Tibial nerve (tissue), 4 donors: ENCODE measurements around the gene COL1A1. TPM values are rescaled to one million over a fixed set of nuclear protein-coding genes. Genes with fewer than 3 reads are reported as not detected.

Experiments
- DNase-seq, 2 donors: peaks; one replicate each; pipeline ENCODE4 v3.0.0-alpha.2; 2019; ENCODE audit warnings: low spot score in 2 of 2
- H3K27ac ChIP-seq, 4 donors: fragments of 200-600 bp; sonication (generic) in 3 of 4; one replicate each; pipeline ENCODE4 v1.5.1; 2017 to 2019; ENCODE audit warnings: mild to moderate bottlenecking in 1 of 4
- H3K27me3 ChIP-seq, 2 donors: fragments of 200-600 bp; sonication (generic) in 1 of 2; one replicate each; pipeline versions ENCODE4 v1.5.1 to v1.6.0; 2017 to 2019
- H3K36me3 ChIP-seq, 3 donors: fragments of 200-600 bp; sonication (generic); one replicate each; pipeline ENCODE4 v1.5.1; 2018 to 2019
- H3K4me1 ChIP-seq, 4 donors: fragments of 200-600 bp; sonication (generic) in 3 of 4; one replicate each; pipeline ENCODE4 v1.5.1; 2017 to 2019
- H3K4me3 ChIP-seq, 4 donors: fragments of 200-600 bp; sonication (generic) in 3 of 4; one replicate each; pipeline ENCODE4 v1.5.1; 2017 to 2019; ENCODE audit warnings: mild to moderate bottlenecking in 1 of 4, moderate library complexity in 1 of 4
- H3K9me3 ChIP-seq, 4 donors: fragments of 200-600 bp; sonication (generic) in 3 of 4; one replicate each; pipeline ENCODE4 v1.5.1; 2017 to 2019
- CTCF ChIP-seq, 5 experiments: fragments of 200-600 bp in 3 of 5; fragments of 450-650 bp in 2 of 5; sonication (generic) in 3 of 5; IDR thresholded peaks; one replicate each; pipeline ENCODE4 v1.5.1; 2016 to 2019; ENCODE audit warnings: antibody characterized with exemption in 5 of 5, mild to moderate bottlenecking in 3 of 5, moderate library complexity in 2 of 5
- EP300 ChIP-seq, 2 donors: sonication (generic); formaldehyde crosslinking; IDR thresholded peaks; one replicate each; pipeline ENCODE4 v1.6.1; 2017; ENCODE audit warnings: antibody characterized with exemption in 2 of 2, mild to moderate bottlenecking in 1 of 2
- POLR2A ChIP-seq, 2 donors: fragments of 450-650 bp; IDR thresholded peaks; one replicate each; pipeline ENCODE4 v1.6.1; 2017; ENCODE audit warnings: antibody characterized with exemption in 2 of 2, mild to moderate bottlenecking in 2 of 2, moderate library complexity in 2 of 2
- WGBS, 2 donors: methylation state at CpG; one replicate each; pipeline ENCODE4 v1.1.5; 2018; 5-methylcytosine and 5-hydroxymethylcytosine counted together
- total RNA-seq, 4 donors: library from RNA; depleted of rRNA; stranded (reverse); fragments of >200 nt; gene quantifications; one replicate each; pipeline ENCODE4 v1.1.0, GENCODE V29; 2016

COL1A1 gene
- total RNA-seq, 4 donors from 2014 or later, result 31.5 to 185 (median 73.0) TPM

GRCh38 chr17:50214976-50215760 is 13.7 kb upstream of the COL1A1 start:
- TF ChIP-seq EP300 (IDR thresholded peaks at IDR 0.05) (no peak), CTCF (IDR thresholded peaks at IDR 0.05) (no peak), POLR2A (IDR thresholded peaks at IDR 0.05) (no peak)
- Histone ChIP-seq H3K4me1 (peaks cover 0 to 62% (median 36%) of the 10 kb centered on the region in 4 donors), H3K9me3 (no peaks in the 10 kb centered on the region), H3K4me3 (no peak overlapping the region), H3K27ac (peak overlapping the region in 2 of 4 donors; percentile 30 to 51), H3K27me3 (no peaks in the 10 kb centered on the region), H3K36me3 (no peaks in the 10 kb centered on the region)
- no peak for DNase-seq
- 65 to 75% methylated on average over 8 of the region's 8 CpGs for WGBS, 2 donors

GRCh38 chr17:50213026-50214022 is 11.9 kb upstream of the COL1A1 start:
- DNase-seq, result no peak
- WGBS, 2 donors, result 66 to 78% methylated on average over 9 of the region's 9 CpGs
- Histone ChIP-seq H3K4me3 (no peak overlapping the region), H3K27me3 (no peaks in the 10 kb centered on the region), H3K36me3 (no peaks in the 10 kb centered on the region), H3K9me3 (no peaks in the 10 kb centered on the region), H3K4me1 (peaks cover 0 to 62% (median 30%) of the 10 kb centered on the region in 4 donors), H3K27ac (no peak overlapping the region)
- TF ChIP-seq CTCF (IDR thresholded peaks at IDR 0.05), result no peak
- no peak for TF ChIP-seq POLR2A (IDR thresholded peaks at IDR 0.05)
- no peak for TF ChIP-seq EP300 (IDR thresholded peaks at IDR 0.05)

GRCh38 chr17:50212121-50212843 is 10.9 kb upstream of the COL1A1 start:
- no peak for TF ChIP-seq CTCF (IDR thresholded peaks at IDR 0.05)
- no peak for TF ChIP-seq EP300 (IDR thresholded peaks at IDR 0.05)
- TF ChIP-seq POLR2A (IDR thresholded peaks at IDR 0.05), result no peak
- Histone ChIP-seq H3K36me3 (no peaks in the 10 kb centered on the region), H3K27me3 (no peaks in the 10 kb centered on the region), H3K27ac (peak overlapping the region in 2 of 4 donors; percentile 84 to 87), H3K4me1 (peaks cover 0 to 62% (median 25%) of the 10 kb centered on the region in 4 donors), H3K9me3 (no peaks in the 10 kb centered on the region), H3K4me3 (no peak overlapping the region)
- DNase-seq, result peak; percentile 8 to 17
- 68 to 69% methylated on average over 15 of the region's 15 CpGs for WGBS, 2 donors

- Histone ChIP-seq H3K36me3 (no peaks in the 10 kb centered on the region), H3K9me3 (no peaks in the 10 kb centered on the region), H3K4me1 (peaks cover 0 to 69% (median 30%) of the 10 kb centered on the region in 4 donors), H3K27ac (peak overlapping the region; percentile 10 to 87 (median 82)), H3K27me3 (no peaks in the 10 kb centered on the region), H3K4me3 (no peak overlapping the region)
- peak; percentile 7 to 12 for DNase-seq
- WGBS, 2 donors, result 61 to 66% methylated on average over 9 of the region's 9 CpGs
- TF ChIP-seq CTCF (IDR thresholded peaks at IDR 0.05) (no peak), POLR2A (IDR thresholded peaks at IDR 0.05) (no peak), EP300 (IDR thresholded peaks at IDR 0.05) (no peak)
Measured at GRCh38 chr17:50211249-50212120, 10.1 kb upstream of the COL1A1 start.
